ENCODE results near the gene CDK15.

- TF ChIP-seq, protein P1, sequence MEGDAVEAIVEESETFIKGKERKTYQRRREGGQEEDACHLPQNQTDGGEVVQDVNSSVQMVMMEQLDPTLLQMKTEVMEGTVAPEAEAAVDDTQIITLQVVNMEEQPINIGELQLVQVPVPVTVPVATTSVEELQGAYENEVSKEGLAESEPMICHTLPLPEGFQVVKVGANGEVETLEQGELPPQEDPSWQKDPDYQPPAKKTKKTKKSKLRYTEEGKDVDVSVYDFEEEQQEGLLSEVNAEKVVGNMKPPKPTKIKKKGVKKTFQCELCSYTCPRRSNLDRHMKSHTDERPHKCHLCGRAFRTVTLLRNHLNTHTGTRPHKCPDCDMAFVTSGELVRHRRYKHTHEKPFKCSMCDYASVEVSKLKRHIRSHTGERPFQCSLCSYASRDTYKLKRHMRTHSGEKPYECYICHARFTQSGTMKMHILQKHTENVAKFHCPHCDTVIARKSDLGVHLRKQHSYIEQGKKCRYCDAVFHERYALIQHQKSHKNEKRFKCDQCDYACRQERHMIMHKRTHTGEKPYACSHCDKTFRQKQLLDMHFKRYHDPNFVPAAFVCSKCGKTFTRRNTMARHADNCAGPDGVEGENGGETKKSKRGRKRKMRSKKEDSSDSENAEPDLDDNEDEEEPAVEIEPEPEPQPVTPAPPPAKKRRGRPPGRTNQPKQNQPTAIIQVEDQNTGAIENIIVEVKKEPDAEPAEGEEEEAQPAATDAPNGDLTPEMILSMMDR (IDR thresholded peaks at IDR 0.05), result no peak
- no peak for TF ChIP-seq EZH2phosphoT487 (IDR thresholded peaks at IDR 0.05)
Measured at GRCh38 chr2:201938781-201939180, 132.4 kb downstream of the CDK15 start.

Measured in neural progenitor cell (in vitro differentiated cells).